GM18951 (cell line): ENCODE results near the gene TMC8.

ENCODE experiments used
- POLR2A ChIP-seq: IDR thresholded peaks from 4 replicates; pipeline ENCODE4 v1.6.1; 2011; ENCODE audit warnings: mild to moderate bottlenecking; ENCODE audit not compliant: insufficient read length, insufficient read depth; ENCODE audit errors: extremely low read depth
- in situ Hi-C: fragments of 300-500 bp; cut with MboI; formaldehyde crosslinking; loops from one replicate; pipeline ENCODE4 v1.12.0; 2022; ENCODE audit warnings: low sequenced_read_pairs, mixed read lengths, inconsistent platforms; ENCODE audit not compliant: unreplicated experiment

Gene TMC8

GRCh38 chr17:78104540-78104941, 26.0 kb upstream of the TMC8 start:
- in situ Hi-C loops, result no loop called here

DNA sequence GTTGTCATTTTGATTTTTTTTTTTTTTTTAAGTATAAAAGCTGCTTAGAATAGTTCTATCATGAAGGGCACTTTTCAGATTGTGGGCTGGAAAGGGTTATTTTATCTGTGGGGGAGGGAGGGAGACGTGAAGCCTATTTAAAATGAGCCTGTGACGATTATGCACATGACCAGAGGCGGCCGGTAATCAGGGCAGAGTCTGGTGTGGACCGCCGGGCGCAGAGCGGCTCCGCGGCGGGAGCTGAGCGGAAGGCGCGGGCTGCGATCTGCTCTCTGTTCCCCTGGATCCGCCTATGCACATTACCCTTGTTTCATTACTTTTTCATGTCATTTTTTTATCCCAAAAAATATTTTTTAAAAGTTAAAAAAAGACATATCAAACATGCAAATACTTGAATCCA, 25.5 kb upstream of the TMC8 start:
- in situ Hi-C loops, result no loop called here

More at GRCh38 chr17:78104540-78104941, 26.0 kb upstream of the TMC8 start:
- no peak for TF ChIP-seq POLR2A

GRCh38 chr17:78105551-78105950, 25.0 kb upstream of the TMC8 start:
- no peak for TF ChIP-seq POLR2A
- in situ Hi-C loops, result no loop called here

More for the DNA sequence above, 25.5 kb upstream of the TMC8 start:
- no peak for TF ChIP-seq POLR2A

GRCh38 chr17:78106211-78106610, 24.4 kb upstream of the TMC8 start:
- in situ Hi-C loops, result no loop called here

DNA sequence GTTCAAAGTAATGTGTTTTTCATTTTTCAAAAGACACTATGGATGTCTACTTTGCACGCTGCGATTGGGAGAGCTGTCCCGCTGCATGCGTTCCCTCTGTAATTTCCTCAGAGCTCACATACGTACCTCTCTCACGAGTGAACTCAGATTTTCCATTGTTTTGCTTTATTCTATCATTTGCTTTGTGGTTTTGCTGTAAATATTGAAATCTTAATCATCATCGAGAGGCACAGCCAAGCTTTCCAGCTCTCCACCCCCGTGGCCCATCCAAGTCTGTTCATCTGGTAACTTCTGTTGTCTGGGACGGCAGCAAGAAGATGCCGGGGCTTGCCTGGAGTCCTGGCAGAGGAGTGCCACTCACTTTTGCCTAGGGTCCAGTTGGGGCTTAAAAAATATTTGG, 23.1 kb upstream of the TMC8 start:
- in situ Hi-C loops, result no loop called here
- no peak for TF ChIP-seq POLR2A

More at GRCh38 chr17:78106211-78106610, 24.4 kb upstream of the TMC8 start:
- no peak for TF ChIP-seq POLR2A

GRCh38 chr17:78107976-78108725, 22.4 kb upstream of the TMC8 start:
- no peak for TF ChIP-seq POLR2A
- in situ Hi-C loops, result no loop called here

GRCh38 chr17:78108726-78109488, 21.7 kb upstream of the TMC8 start:
- in situ Hi-C loops, result no loop called here
- no peak for TF ChIP-seq POLR2A

DNA sequence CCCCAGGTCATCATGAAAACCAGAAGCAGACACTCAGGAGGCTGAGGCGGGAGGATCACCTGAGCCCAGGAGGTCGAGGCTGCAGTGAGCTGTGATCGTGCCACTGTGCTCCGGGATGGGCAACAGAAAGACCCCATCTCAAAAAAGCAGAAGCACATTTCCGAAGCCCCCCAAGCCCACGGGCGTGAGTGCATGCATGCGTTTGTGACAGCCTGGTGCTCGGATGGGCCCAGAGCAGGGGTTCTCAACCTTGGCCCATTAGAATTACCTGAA, 21.1 kb upstream of the TMC8 start:
- no peak for TF ChIP-seq POLR2A
- in situ Hi-C loops, result no loop called here

- in situ Hi-C loops, result no loop called here
Measured at GRCh38 chr17:78110363-78111015, 20.1 kb upstream of the TMC8 start.

GRCh38 chr17:78111016-78111726, 19.4 kb upstream of the TMC8 start:
- in situ Hi-C loops, result no loop called here

More at GRCh38 chr17:78110363-78111015, 20.1 kb upstream of the TMC8 start:
- no peak for TF ChIP-seq POLR2A

DNA sequence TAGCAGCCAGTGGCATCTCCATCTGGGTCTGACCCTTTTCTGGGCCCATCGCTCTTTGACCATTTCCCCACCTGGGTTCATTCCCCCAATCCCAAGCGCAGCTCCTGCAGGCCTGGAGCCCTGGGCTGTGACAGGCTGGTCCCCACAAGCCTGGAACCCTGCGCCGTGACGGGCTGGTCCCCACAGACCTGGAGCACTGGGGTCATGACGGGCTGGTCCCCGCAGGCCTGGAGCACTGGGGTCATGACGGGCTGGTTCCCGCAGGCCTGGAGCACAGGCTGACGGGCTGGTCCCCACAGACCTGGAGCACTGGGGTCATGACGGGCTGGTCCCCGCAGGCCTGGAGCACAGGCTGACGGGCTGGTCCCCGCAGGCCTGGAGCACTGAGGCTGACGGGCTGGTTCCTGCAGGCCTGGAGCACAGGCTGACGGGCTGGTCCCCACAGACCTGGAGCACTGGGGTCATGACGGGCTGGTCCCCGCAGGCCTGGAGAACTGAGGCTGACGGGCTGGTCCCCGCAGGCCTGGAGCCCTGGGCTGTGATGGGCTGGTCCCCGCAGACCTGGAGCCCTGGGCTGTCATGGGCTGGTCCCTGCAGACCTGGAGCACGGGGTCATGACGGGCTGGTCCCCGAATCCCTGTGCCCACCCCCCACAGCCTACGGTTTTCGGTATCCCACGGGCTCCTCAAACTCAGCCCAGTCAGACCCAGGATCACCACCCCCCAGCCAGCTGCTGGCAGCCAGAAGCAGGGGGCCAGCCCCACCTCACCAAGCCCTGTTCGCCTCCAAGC, 18.6 kb upstream of the TMC8 start:
- in situ Hi-C loops, result no loop called here
- peak; percentile 10 for TF ChIP-seq POLR2A

More at GRCh38 chr17:78111016-78111726, 19.4 kb upstream of the TMC8 start:
- no peak for TF ChIP-seq POLR2A

- TF ChIP-seq POLR2A, result peak; percentile 2
- in situ Hi-C loops, result no loop called here
Measured at GRCh38 chr17:78112518-78113471, 17.8 kb upstream of the TMC8 start.
